GM11168 (cell line): ENCODE results near the gene DEXI.

Source experiments
- in situ Hi-C: fragments of 300-500 bp; cut with MboI; formaldehyde crosslinking; loops from one replicate; pipeline ENCODE4 v1.12.0; 2022; ENCODE audit warnings: low sequenced_read_pairs; ENCODE audit not compliant: unreplicated experiment

DEXI gene

DNA sequence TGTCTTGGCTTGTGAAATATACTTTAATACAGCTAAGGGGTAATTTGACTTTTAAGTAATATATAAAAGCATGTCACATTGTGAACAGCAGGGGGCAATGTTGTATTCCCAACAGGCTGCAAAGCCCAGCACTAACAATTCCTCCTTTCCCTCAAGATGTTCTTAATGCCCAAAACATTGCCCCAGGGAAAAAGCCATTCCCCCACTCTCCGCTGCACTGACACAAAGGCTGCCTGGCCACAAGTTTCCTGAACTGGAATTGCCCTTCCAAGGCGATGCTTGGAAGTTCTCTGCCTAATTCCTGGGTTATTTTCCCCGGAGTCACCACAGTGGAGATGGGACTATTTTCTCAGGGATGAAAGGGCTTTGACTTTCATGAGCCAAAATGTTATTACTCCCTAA lies 29.3 kb upstream of the DEXI start:
- in situ Hi-C loops, result loop anchor here (10.0 to 25.0 kb wide), 2 partner anchors 403 to 666 kb away; no protein-coding TSS in a partner anchor

DNA sequence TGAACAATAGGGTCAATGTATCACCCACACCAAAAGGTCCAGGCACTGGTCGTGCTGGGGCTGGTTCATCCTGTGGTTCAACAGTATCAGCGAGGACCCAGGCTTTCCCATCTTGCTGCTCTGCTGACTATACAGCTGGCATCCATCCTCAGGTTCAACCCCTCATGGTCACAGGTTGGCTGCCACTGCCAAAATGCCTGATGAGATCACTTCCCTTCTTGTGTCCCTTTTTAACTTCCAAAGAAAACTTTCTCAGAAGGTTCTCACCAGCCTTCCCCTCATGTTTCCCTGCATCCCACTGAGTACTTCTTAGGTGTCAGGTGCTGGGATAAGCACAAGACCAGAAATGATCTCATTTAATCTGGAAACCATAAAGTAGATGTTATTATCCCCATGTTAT lies 27.8 kb upstream of the DEXI start:
- in situ Hi-C loops, result loop anchor here (10.0 to 25.0 kb wide), 2 partner anchors 405 to 667 kb away; no protein-coding TSS in a partner anchor

DNA sequence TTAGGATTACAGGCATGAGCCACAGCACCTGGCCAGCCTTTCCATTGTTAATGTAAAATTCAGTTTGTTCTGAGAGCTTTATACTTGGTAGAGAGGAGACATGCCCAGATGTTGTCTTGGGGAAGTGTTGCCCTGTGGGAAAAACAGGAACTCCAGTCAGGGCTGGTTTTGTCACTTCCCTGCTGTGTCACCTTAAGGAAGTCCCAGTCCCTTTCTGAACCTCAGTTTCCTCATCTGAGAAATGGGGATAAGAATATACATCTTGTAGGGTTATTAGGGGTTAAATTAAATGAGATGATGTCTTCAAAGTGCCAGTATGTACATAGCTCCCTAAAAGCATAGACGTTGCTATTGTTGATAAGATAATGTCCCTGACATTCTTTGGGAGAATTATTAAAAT lies 27.3 kb upstream of the DEXI start:
- in situ Hi-C loops, result loop anchor here (5.0 to 25.0 kb wide), 3 partner anchors 278 to 668 kb away; no protein-coding TSS in a partner anchor

DNA sequence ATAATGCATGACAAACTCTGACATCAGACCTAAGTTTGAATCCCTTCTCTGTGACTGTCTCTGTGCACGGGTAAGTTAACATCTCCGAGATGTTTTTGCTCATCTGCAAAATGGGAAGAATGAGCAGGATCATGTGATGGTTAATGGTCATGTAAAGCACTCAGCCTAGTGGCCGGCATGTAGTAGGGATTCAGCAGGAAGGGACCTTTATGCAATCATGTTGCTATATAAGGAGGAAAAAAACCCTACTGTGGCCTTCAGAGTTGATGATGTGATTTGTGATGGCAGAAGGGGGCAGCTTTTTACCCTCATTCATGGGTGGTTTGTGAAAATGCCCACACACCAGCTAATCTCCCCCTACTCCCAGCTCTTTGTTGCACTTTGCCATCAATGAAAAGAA lies 26.2 kb upstream of the DEXI start:
- in situ Hi-C loops, result loop anchor here (5.0 to 25.0 kb wide), 2 partner anchors 279 to 669 kb away; no protein-coding TSS in a partner anchor

DNA sequence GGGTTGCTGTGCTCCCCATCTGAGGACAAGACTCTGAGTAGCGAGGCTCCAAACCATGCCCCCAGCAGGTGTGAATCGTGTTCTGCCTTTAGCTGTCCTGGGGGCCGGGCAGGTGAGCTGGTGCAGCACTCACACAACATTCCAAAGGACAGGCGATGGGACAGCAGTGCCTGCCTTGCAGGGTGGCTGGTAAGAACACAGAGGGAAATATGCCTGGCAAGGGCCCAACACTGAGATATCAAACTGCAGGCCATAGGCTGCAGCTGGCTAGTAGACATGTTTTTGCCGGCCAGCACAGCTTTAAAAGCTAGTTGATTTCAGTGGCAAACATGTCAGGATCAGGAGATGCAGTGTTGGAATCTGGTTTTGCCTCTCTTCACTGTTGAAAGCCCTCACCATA lies 25.7 kb upstream of the DEXI start:
- in situ Hi-C loops, result loop anchor here (5.0 to 25.0 kb wide), 2 partner anchors 279 to 669 kb away; no protein-coding TSS in a partner anchor

DNA sequence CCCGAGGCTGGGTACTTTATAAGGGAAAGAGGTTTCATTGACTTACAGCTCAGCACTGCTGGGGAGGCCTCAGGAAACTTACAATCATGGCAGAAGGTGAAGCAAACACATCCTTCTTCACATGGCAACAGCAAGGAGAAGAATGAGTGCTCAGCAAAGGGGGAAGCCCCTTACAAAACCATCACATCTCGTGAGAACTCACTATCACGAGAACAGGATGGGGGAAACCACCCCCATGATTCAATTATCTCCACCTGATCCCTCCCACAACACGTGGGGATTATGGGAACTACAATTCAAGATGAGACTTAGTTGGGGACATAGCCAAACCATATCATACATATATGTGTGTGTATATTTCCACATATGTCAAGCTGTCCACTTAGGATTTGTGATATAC lies 24.3 kb upstream of the DEXI start:
- in situ Hi-C loops, result loop anchor here (5.0 to 25.0 kb wide), 2 partner anchors 281 to 671 kb away; no protein-coding TSS in a partner anchor

DNA sequence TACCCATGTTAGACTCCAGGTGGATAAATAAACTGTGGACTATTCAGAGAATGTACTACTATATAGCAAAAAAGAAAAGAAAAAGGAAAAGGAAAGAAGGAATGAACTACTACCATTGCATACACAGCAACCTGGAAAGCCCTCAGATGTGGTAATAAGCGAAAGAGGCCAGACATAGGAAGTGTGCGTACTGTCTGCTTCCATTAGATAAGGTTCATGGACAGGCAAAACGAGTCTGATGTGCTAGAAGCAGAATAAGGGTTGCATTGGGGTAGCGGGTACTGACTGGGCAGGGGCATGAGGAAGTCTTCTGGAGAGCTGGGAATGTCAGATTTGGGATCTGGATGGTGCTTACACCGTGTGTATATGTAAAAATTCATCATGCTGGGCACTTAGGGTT lies 23.9 kb upstream of the DEXI start:
- in situ Hi-C loops, result loop anchor here (5.0 to 25.0 kb wide), 2 partner anchors 281 to 671 kb away; no protein-coding TSS in a partner anchor

DNA sequence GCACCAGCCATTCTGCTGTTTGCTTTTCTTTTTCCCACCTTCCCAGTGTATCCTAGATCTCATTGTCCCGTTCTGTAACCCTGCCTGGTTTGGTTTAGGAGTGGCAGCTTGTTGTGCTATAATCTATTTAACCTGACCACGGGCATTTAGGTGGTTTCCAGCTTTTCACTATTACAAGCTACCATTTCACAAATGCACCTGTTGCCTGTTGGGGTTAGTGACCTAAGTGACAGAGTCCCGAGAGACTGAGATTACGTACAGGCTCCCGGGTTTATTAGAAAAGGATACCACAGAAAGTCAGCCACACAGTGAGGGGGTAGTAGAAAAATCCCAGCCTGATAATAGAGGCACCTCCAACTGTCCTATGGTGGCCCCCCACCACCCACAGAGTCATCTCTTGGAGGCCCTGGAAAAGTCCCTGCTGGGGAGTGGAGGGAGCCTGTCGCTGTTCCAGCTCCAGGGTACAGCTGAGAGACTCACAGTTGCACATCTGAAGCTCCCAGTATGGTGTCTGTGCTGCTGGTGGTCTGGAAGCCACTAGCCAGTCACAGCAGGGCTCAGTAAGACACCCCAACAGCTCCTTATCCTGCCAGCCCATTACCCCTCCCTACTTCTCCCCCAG lies 23.3 kb upstream of the DEXI start:
- in situ Hi-C loops, result loop anchor here (5.0 to 25.0 kb wide), 2 partner anchors 282 to 672 kb away; no protein-coding TSS in a partner anchor

DNA sequence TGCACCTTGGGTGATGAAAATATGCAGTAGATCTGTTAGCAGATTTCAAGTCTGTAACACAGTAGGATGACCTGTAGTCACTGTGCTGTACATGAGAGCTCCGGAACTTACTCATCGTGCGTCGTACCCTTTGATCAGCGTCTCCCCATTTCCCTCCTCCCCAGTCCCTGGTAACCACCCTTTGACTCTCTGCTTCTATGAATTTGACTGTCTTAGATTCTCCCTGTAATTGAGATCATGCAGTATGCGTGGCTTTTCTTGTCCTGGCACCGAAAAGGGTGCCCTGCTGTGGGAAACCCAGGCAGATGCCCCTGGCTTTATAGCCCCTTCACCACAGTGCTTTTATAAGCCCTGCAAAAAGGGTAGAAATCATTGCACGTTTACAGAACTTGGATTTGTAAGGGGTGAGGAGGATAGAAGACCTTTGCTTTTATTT lies 22.6 kb upstream of the DEXI start:
- in situ Hi-C loops, result loop anchor here (5.0 to 25.0 kb wide), 2 partner anchors 282 to 672 kb away; no protein-coding TSS in a partner anchor

DNA sequence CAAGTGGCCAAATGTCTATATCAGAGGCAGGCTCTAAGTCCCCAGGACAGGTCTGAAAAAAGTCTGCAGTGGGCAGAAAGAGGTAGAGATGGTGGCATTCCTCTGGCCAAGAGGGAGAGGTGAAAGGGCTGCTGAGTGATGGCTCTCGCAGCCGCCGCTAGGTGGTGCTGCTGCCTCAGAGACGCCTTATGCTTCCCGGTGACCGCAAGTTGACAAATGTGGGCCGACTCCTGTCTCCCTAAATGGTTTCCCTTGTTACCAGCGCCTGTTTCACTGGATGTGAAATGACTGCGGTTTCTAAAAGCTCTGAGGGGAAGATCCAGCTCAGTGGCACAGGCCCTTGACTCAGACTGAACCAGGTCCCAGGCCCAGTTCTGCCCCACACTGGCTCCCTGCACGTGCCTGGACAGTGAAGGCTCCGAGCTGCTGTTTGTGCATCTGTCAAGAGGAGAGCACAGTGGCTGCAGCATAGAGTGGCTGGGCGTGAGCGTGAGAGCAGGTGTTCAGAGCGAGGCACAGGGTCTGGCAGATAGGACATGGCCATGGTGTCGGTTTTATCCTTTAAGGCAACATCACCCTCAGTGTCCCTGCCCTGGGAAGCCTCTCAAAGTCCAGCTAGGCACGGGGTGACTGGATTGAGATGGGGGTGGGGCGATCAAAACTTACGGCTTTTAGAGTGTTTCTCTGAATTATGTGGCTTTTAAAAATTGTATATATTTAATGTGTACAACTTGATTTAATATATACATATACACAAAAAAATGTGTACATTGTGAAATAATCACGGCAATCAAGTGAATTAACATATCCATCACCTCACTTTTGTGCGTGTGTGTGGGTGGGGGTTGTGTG lies 22.0 kb upstream of the DEXI start:
- in situ Hi-C loops, result loop anchor here (25.0 kb wide), 1 partner anchor 673 kb away; no protein-coding TSS in a partner anchor

DNA sequence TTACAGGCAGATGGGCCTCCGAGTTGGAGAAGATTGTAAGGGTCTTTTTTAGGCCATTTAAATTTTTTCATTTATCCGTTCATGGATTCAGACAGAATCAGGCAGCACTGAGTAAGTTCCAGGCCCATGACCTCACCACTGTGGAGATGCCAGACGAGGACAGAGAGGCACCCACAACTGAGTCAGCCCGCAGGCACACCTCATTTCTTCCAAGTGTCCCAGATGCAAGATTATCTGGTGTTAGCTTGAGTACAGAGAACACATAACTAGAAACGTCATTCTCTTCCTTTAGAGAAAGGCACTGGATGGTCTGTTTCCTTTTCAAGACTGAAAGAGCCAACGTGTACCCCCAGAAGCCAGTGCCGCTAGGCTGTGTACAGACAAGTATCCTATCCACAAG lies 19.0 kb upstream of the DEXI start:
- in situ Hi-C loops, result loop anchor here (25.0 kb wide), 1 partner anchor 676 kb away; no protein-coding TSS in a partner anchor

DNA sequence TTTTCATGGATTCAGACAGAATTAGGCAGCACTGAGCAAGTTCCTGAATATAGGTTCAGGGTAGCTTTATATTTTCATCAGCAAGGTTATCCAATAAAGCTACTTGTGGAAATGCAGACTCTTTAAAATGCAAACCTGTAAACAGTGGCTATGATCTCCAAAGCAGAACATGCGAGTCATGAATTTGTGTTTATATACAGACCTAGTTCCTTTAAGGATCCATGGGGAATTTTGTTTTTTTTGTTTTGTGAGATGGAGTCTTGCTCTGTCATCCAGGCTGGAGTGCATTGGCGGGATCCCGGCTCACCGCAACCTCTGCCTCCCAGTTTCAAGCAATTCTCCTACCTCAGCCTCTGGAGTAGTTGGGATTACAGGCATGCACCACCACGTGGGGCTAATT lies 16.9 kb upstream of the DEXI start:
- in situ Hi-C loops, result loop anchor here (25.0 kb wide), 1 partner anchor 678 kb away; no protein-coding TSS in a partner anchor

DNA sequence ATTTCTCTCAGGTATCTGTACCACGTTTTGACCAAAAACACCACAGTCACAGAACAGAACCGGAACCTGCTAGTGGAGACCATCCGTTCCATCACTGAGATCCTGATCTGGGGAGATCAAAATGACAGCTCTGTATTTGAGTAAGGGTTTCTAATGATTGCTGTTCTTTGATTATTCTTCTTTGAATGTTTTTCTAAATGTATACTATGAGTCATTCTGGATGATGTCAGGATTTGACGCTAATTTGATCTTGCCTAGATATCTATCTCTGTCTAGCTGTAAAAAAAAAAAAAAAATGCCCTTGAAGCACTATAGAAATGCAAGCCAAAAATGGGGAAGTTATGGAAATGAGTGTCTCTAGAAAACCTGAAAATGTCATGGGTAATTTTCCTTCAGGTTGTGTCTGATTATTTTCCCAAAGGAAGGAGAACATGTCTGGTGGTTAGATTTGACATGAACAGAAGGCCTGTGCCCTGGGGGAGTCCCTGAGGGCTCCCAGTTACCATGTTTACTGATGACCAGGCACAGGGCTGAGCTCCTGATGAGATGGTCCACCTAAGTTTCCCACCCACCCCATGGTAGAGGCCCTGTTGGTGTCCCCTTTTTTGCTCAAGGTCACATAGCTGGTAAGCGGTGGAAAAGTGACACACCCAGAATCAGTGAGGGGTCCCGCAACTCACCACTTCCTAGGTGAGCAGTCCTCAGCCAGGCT lies 15.7 kb upstream of the DEXI start:
- in situ Hi-C loops, result loop anchor here (25.0 kb wide), 1 partner anchor 679 kb away; no protein-coding TSS in a partner anchor

DNA sequence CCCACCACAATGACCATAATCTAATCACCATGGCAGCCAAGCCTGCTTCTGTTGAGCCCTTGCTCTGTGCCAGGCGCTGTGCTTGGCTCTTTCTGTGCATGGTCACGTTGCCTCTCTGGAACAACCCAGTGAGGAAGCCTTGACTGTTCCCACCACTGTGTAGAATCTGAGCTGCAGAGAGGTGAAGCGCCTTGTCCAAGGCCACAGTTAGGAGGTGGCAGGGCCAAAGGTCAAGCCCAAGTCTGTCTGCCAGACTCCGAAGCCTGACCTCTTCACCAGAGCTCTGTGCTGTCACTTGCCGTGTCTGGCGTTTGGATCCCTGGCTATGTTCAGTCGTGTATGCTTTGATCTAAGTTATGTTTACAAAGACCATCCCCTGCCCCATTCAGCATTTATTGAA lies 12.6 kb upstream of the DEXI start:
- in situ Hi-C loops, result loop anchor here (25.0 kb wide), 1 partner anchor 682 kb away; no protein-coding TSS in a partner anchor

DNA sequence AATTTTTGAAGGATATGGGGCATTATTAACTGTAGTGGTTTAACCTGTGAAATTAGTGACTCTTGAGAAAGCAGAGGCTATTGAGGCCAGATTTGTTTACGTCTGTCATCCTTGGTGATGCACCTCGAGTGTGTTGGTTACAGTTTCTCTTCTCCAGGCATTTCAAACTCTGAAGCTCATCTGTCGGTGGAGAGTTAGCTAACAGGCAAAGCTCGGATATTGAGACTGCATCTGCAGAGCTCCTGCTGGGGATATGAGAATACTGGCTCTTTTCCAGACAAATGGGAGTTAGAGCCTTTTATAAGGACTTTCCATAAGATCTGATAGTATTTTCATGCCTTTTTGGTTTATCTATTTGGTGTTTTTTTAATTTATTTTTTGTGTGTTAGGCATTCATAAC lies 8.8 kb upstream of the DEXI start:
- in situ Hi-C loops, result loop anchor here (25.0 kb wide), 1 partner anchor 686 kb away; no protein-coding TSS in a partner anchor

DNA sequence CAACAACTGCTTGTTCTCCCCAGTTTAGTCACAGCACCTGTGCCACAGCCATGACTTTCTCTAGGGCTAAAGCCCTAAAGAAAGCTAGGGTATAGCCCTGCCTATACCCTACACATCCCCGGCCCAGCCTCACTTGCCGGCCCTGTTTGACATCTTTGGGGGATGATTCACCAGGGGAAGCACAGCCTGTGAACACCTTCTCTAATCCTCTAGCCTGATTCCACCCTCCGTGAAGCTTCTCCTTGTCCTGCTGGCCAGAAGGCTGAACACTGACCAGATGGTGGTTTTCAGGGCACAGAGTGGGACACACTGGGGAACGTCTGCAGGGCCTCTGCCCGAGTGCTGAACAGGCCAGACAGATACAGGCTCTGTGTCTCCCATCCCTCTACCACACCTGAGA lies 8.1 kb upstream of the DEXI start:
- in situ Hi-C loops, result loop anchor here (25.0 kb wide), 1 partner anchor 687 kb away; no protein-coding TSS in a partner anchor

DNA sequence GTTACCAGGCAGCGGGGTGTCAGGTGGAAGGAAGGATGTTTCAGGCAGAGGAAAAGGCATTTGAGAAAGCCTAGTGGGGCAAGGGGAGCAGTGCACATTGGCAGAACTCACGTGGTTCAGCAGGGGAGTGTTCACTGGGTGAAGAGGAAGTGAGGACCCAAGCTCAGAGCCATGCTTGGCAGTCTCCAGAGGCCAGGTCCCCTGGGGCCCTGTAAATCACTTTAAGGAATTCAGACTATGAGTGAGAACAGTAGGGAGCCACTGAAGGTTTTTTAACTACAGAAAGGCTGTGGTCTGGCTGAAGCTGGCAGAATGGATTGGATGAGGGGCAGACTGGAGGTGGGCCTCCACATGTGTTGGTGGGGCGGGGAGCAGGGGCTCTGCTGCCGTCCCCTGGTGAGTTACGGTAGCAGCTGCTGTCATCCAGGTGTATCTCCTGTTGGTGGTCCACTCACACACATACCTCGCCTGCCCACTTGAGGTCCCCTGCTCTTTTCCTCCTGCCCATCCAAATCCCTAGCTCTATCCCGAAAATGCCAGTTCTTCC lies 7.2 kb upstream of the DEXI start:
- in situ Hi-C loops, result no loop called here

DNA sequence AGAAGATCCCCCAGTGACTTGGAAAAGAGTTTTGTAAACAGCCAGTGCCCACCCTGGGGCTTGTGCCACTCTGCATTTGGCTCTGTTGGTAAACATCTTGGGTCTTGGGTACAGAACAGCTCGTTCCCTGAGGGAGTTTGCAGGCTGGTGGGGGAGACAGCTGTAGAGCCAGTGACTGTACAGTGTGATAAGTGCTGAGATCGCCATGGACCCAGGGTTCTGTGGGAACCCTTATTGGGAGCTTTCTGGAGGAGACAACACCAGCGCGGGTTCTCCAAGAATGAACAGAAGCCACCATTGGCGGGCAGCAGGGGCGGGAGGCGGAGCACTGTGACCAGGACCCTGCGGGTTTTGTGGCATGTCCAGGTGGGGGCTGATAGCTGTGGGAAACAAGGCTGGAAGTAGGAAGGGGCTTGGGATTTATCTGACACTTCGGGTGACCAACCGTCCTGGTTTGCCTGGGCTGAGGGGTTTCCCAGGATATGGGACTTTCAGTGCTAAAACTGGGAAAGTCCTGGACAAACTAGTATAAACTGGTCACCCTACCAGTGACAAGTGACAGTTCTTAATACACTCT lies 5.0 kb upstream of the DEXI start:
- in situ Hi-C loops, result no loop called here

DNA sequence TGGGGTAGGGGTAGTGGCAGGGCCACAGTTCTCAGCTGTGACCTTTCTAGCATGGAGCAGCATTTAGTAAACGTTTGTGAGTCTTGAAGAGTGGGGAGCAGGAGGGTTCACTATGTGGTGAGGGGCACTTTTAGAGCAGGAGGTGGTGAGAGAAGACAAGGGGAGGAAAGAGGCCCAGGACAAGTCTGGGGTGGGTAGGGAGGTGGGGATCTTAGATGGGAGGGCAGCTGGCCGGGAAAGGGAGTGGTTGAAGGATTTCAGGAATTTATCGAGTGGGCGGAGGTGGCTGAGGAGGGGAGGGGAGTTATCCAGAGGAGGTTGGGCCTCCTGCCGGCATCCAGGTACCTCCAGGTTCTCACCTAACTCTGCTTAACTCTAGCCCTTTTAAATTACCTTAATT lies 4.0 kb upstream of the DEXI start:
- in situ Hi-C loops, result no loop called here
